Fibroblast of lung (primary cell): ENCODE measurements around the gene SYS1.

Source experiments
- CTCF ChIP-seq, 2 donors: IDR thresholded peaks in 1 of 2; conservative IDR thresholded peaks in 1 of 2; 1 replicate in 1 of 2; 2 replicates in 1 of 2; pipeline ENCODE4 v1.5.1; 2011 to 2012; ENCODE audit warnings: low read length in 2 of 2, control low read depth in 1 of 2, inconsistent platforms in 1 of 2, low read depth in 1 of 2, mild to moderate bottlenecking in 1 of 2
- EZH2 ChIP-seq: IDR thresholded peaks from 2 replicates; pipeline ENCODE4 v1.5.1; 2012; ENCODE audit warnings: low read length, control low read depth, mild to moderate bottlenecking; ENCODE audit errors: missing control alignments

DNA sequence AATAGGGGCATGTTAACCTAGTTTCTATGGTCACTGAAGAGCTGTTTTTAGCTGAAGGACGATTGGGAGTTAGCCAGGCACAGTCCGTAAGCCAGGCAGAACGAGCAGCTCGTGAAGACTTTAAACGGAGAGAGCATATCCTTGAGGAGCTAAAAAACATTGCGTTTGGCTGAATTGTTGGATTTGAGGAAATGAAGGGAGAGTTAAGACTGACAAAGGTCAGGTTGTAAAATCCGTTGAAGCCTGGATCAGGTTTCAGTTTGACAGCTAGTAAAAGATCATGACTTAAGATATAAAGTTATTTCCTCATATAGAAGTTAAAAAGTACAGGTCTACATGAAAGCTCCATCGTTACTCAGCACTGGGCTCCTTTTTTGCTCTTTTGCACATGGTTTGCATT, 47.9 kb downstream of the SYS1 start:
- no peak for TF ChIP-seq CTCF (conservative IDR thresholded peaks at IDR 0.05 in 1 of 2, IDR thresholded peaks at IDR 0.05 in 1 of 2; ENCODE audit: low read depth in 1 of 2, low read length in 2 of 2)
- TF ChIP-seq EZH2, result no peak
